H9 (cell line): ENCODE results near the gene PDE1A. TPM values are rescaled to one million over a fixed set of nuclear protein-coding genes. Genes with fewer than 3 reads are reported as not detected.

Experiments used
- DNase-seq: peaks from one replicate; pipeline ENCODE4 v3.0.0-alpha.2; 2017
- H2AFZ ChIP-seq: one replicate; pipeline ENCODE4 v1.6.1; 2013; ENCODE audit warnings: mild to moderate bottlenecking, low read length, control low read depth, moderate library complexity
- H2AK5ac ChIP-seq: 2 replicates; pipeline ENCODE4 v1.6.1; 2013; ENCODE audit warnings: low read length, control low read depth, mixed read lengths; ENCODE audit not compliant: insufficient read length
- H2BK120ac ChIP-seq: one replicate; pipeline ENCODE4 v1.6.1; 2013; ENCODE audit warnings: low read depth, mild to moderate bottlenecking, low read length, control low read depth, inconsistent platforms; ENCODE audit not compliant: poor library complexity, severe bottlenecking
- H2BK12ac ChIP-seq: 2 replicates; pipeline ENCODE4 v1.6.1; 2013; ENCODE audit warnings: low read length, control low read depth, mixed read lengths, low read depth; ENCODE audit not compliant: insufficient read length
- H2BK15ac ChIP-seq: 2 replicates; pipeline ENCODE4 v1.6.1; 2013; ENCODE audit warnings: low read depth, low read length, control low read depth
- H2BK20ac ChIP-seq: one replicate; pipeline ENCODE4 v1.6.1; 2013; ENCODE audit warnings: low read depth, mild to moderate bottlenecking, low read length, control low read depth, inconsistent platforms; ENCODE audit not compliant: poor library complexity, severe bottlenecking
- H2BK5ac ChIP-seq: 2 replicates; pipeline ENCODE4 v1.6.1; 2013; ENCODE audit warnings: low read length, control low read depth, mixed read lengths; ENCODE audit not compliant: insufficient read length
- H3K14ac ChIP-seq: 2 replicates; pipeline ENCODE4 v1.6.1; 2013; ENCODE audit warnings: low read length, control low read depth; ENCODE audit not compliant: insufficient read depth
- H3K18ac ChIP-seq: 2 replicates; pipeline ENCODE4 v1.6.1; 2013; ENCODE audit warnings: low read depth, mild to moderate bottlenecking, mixed read lengths, low read length, control low read depth; ENCODE audit not compliant: insufficient read length
- H3K23ac ChIP-seq: 2 replicates; pipeline ENCODE4 v1.6.1; 2013; ENCODE audit warnings: low read length, control low read depth, mixed read lengths, low read depth; ENCODE audit not compliant: insufficient read length
- H3K23me2 ChIP-seq: 2 replicates; pipeline ENCODE4 v1.6.1; 2013; ENCODE audit warnings: low read depth, mild to moderate bottlenecking, mixed read lengths, low read length, control low read depth; ENCODE audit not compliant: insufficient read length, poor library complexity, severe bottlenecking
- H3K27ac ChIP-seq: 2 replicates; pipeline ENCODE4 v1.5.1; 2013; ENCODE audit warnings: low read length, control low read depth, mixed read lengths, low read depth; ENCODE audit not compliant: insufficient read length
- H3K27me3 ChIP-seq: 2 replicates; pipeline ENCODE4 v1.6.1; 2013; ENCODE audit warnings: low read length, control low read depth, inconsistent platforms; ENCODE audit not compliant: insufficient read depth
- H3K4ac ChIP-seq: 2 replicates; pipeline ENCODE4 v1.6.1; 2013; ENCODE audit warnings: low read depth, mild to moderate bottlenecking, control low read depth, inconsistent platforms, low read length, moderate library complexity
- H3K4me1 ChIP-seq: 2 replicates; pipeline ENCODE4 v1.6.1; 2013; ENCODE audit warnings: low read length, control low read depth, inconsistent platforms; ENCODE audit not compliant: insufficient read depth
- H3K4me2 ChIP-seq: 2 replicates; pipeline ENCODE4 v1.6.1; 2013; ENCODE audit warnings: low read length, control low read depth, mixed read lengths; ENCODE audit not compliant: insufficient read length, insufficient read depth
- H3K56ac ChIP-seq: 2 replicates; pipeline ENCODE4 v1.6.1; 2013; ENCODE audit warnings: low read depth, mild to moderate bottlenecking, mixed read lengths, low read length, control low read depth; ENCODE audit not compliant: insufficient read length
- H3K79me1 ChIP-seq: 2 replicates; pipeline ENCODE4 v1.6.1; 2013; ENCODE audit warnings: low read depth, mild to moderate bottlenecking, moderate library complexity, low read length, control low read depth, inconsistent platforms; ENCODE audit not compliant: insufficient read depth, poor library complexity, severe bottlenecking
- H3K79me2 ChIP-seq: 2 replicates; pipeline ENCODE4 v1.6.1; 2013; ENCODE audit warnings: low read length, control low read depth, inconsistent platforms; ENCODE audit not compliant: insufficient read depth
- H3K9ac ChIP-seq: 2 replicates; pipeline ENCODE4 v1.6.1; 2013; ENCODE audit warnings: low read length, control low read depth, mixed read lengths; ENCODE audit not compliant: insufficient read length; ENCODE audit errors: extremely low read depth
- H3K9me3 ChIP-seq: one replicate; pipeline ENCODE4 v1.6.1; 2013; ENCODE audit warnings: low read depth, low read length, inconsistent platforms; ENCODE audit not compliant: control insufficient read depth
- H3T11ph ChIP-seq: one replicate; pipeline ENCODE4 v1.6.1; 2013; ENCODE audit warnings: mild to moderate bottlenecking, low read length, control low read depth, inconsistent platforms
- H4K20me1 ChIP-seq: one replicate; pipeline ENCODE4 v1.6.1; 2013; ENCODE audit not compliant: control insufficient read depth, insufficient read length, insufficient read depth
- H4K5ac ChIP-seq: 2 replicates; pipeline ENCODE4 v1.6.1; 2013; ENCODE audit warnings: low read depth, mild to moderate bottlenecking, mixed read lengths, low read length, control low read depth; ENCODE audit not compliant: insufficient read length
- H4K8ac ChIP-seq: replicated peaks from 2 replicates; pipeline ENCODE4 v1.6.1; 2013; ENCODE audit warnings: low read length, control low read depth, mixed read lengths, low read depth; ENCODE audit not compliant: insufficient read length
- H4K91ac ChIP-seq: 2 replicates; pipeline ENCODE4 v1.6.1; 2013; ENCODE audit warnings: low read depth, mild to moderate bottlenecking, moderate library complexity, mixed read lengths, low read length, control low read depth; ENCODE audit not compliant: insufficient read length
- H3K27ac Mint-ChIP-seq, 3 experiments: 2 replicates in 2 of 3; 3 replicates in 1 of 3; pipeline ENCODE4 v1.8.0; 2020 to 2021; ENCODE audit warnings: mixed read lengths in 3 of 3, mild to moderate bottlenecking in 1 of 3, moderate library complexity in 1 of 3
- H3K27me3 Mint-ChIP-seq: 2 replicates; pipeline ENCODE4 v1.8.0; 2021; ENCODE audit warnings: low read depth, mild to moderate bottlenecking, moderate library complexity, mixed read lengths
- H3K36me3 Mint-ChIP-seq, 3 experiments: 2 replicates in 2 of 3; 3 replicates in 1 of 3; pipeline ENCODE4 v1.8.0; 2020 to 2021; ENCODE audit warnings: low read depth in 3 of 3, mixed read lengths in 3 of 3; ENCODE audit not compliant: insufficient read depth in 1 of 3
- H3K4me1 Mint-ChIP-seq, 2 experiments: 2 replicates each; pipeline ENCODE4 v1.8.0; 2020; ENCODE audit warnings: mixed read lengths in 2 of 2
- H3K4me3 Mint-ChIP-seq, 2 experiments: 2 replicates in 1 of 2; 3 replicates in 1 of 2; pipeline ENCODE4 v1.8.0; 2020 to 2021; ENCODE audit warnings: mild to moderate bottlenecking in 2 of 2, mixed read lengths in 2 of 2, moderate library complexity in 1 of 2
- H3K9me3 Mint-ChIP-seq, 2 experiments: 2 replicates in 1 of 2; 3 replicates in 1 of 2; pipeline ENCODE4 v1.8.0; 2020; ENCODE audit warnings: mild to moderate bottlenecking in 2 of 2, mixed read lengths in 2 of 2, moderate library complexity in 1 of 2
- WGBS: extraction: QIAGEN DNeasy Blood & Tissue Kit; methylation state at CpG from one replicate; pipeline ENCODE4 v1.1.7; 2013; ENCODE audit warnings: missing lambda C conversion rate, low lambda C conversion rate, mixed read lengths; ENCODE audit not compliant: insufficient read length; ENCODE audit errors: extremely low coverage; 5-methylcytosine and 5-hydroxymethylcytosine counted together
- total RNA-seq: library from RNA; stranded (reverse); gene quantifications from 2 replicates; pipeline ENCODE4 v1.2.1, GENCODE V29; 2021
- TF ChIP-seq, protein P1 (sequence below): fragments of 200-600 bp; sonication (generic); conservative IDR thresholded peaks from 3 replicates; pipeline ENCODE4 v1.8.0; 2021; ENCODE audit warnings: antibody characterized with exemption, mild to moderate bottlenecking

The PDE1A gene
- total RNA-seq, 1 experiment from 2014 or later, result 0.11 TPM

DNA sequence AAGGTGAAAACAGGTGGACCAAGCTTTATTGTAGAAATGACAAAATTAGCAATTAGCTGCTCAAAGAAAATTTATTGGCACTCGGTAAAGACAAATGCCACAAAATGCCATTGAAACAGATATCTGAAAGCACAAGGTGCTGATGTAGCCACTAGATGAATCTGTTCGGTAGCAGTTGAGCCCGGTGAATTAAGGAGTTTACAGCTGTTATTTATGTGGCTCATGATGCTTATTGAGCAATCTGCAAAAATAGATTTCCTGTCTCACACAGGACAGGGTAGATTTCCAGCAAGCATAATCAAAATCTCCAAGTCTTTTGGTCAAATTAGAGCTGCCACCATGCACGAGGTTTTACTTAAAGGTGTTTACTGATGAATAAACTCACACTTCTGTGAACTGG, 259.0 kb downstream of the PDE1A start:
- Histone ChIP-seq H3K79me1 (no peaks in the 10 kb centered on the region), H3K27me3 (no peaks in the 10 kb centered on the region), H4K20me1 (no peaks in the 10 kb centered on the region), H2BK120ac (no peak overlapping the region), H4K91ac (no peak overlapping the region), H3K4ac (no peak overlapping the region), H2BK12ac (no peak overlapping the region), H3K23ac (no peak overlapping the region), H3K79me2 (no peaks in the 10 kb centered on the region), H3K4me2 (no peak overlapping the region), H3K18ac (no peak overlapping the region), H3K14ac (no peak overlapping the region), H3K23me2 (no peaks in the 10 kb centered on the region), H3K9me3 (no peaks in the 10 kb centered on the region), H3T11ph (no peak overlapping the region), H2BK15ac (no peak overlapping the region), H2BK5ac (no peak overlapping the region), H4K8ac (no peak overlapping the region), H3K4me1 (no peaks in the 10 kb centered on the region), H2AK5ac (no peak overlapping the region), H2BK20ac (no peak overlapping the region), H3K56ac (no peak overlapping the region), H2AFZ (no peak overlapping the region), H3K27ac (no peak overlapping the region), H3K9ac (no peak overlapping the region), H4K5ac (no peak overlapping the region)
- H3K36me3 Mint-ChIP-seq, result no peaks in the 10 kb centered on the region
- WGBS, result no CpG with 5 or more reads among the region's 4 CpGs
- H3K27me3 Mint-ChIP-seq, result no peaks in the 10 kb centered on the region
- no peak for DNase-seq
- no peak overlapping the region for H3K27ac Mint-ChIP-seq
- TF ChIP-seq, protein P1, sequence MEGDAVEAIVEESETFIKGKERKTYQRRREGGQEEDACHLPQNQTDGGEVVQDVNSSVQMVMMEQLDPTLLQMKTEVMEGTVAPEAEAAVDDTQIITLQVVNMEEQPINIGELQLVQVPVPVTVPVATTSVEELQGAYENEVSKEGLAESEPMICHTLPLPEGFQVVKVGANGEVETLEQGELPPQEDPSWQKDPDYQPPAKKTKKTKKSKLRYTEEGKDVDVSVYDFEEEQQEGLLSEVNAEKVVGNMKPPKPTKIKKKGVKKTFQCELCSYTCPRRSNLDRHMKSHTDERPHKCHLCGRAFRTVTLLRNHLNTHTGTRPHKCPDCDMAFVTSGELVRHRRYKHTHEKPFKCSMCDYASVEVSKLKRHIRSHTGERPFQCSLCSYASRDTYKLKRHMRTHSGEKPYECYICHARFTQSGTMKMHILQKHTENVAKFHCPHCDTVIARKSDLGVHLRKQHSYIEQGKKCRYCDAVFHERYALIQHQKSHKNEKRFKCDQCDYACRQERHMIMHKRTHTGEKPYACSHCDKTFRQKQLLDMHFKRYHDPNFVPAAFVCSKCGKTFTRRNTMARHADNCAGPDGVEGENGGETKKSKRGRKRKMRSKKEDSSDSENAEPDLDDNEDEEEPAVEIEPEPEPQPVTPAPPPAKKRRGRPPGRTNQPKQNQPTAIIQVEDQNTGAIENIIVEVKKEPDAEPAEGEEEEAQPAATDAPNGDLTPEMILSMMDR, result no peak
- no peaks in the 10 kb centered on the region for H3K9me3 Mint-ChIP-seq
- H3K4me1 Mint-ChIP-seq, result no peaks in the 10 kb centered on the region; a peak in 1 of 4 replicates
- no peak overlapping the region for H3K4me3 Mint-ChIP-seq
